Ishikawa (cell line): ENCODE measurements around the gene FAM135A.

Experiments
- CREB1 ChIP-seq: IDR thresholded peaks from 2 replicates; pipeline ENCODE4 v1.6.1; 2012; ENCODE audit warnings: low read depth
- EGR1 ChIP-seq: IDR thresholded peaks from 2 replicates; pipeline ENCODE4 v1.6.1; 2012
- RAD21 ChIP-seq: IDR thresholded peaks from 2 replicates; pipeline ENCODE4 v1.6.1; 2012; ENCODE audit warnings: low read depth
- TCF12 ChIP-seq: IDR thresholded peaks from 2 replicates; pipeline ENCODE4 v1.6.1; 2012; ENCODE audit warnings: low read depth
- TF ChIP-seq, protein P1 (sequence below): IDR thresholded peaks from 2 replicates; pipeline ENCODE4 v1.6.1; 2012; ENCODE audit warnings: low read depth, mild to moderate bottlenecking
- TF ChIP-seq, protein P2 (sequence below): IDR thresholded peaks from 2 replicates; pipeline ENCODE4 v1.6.1; 2012

- TF ChIP-seq EGR1 (no peak), RAD21 (no peak), TCF12 (no peak), CREB1 (no peak)
- TF ChIP-seq, protein P1, sequence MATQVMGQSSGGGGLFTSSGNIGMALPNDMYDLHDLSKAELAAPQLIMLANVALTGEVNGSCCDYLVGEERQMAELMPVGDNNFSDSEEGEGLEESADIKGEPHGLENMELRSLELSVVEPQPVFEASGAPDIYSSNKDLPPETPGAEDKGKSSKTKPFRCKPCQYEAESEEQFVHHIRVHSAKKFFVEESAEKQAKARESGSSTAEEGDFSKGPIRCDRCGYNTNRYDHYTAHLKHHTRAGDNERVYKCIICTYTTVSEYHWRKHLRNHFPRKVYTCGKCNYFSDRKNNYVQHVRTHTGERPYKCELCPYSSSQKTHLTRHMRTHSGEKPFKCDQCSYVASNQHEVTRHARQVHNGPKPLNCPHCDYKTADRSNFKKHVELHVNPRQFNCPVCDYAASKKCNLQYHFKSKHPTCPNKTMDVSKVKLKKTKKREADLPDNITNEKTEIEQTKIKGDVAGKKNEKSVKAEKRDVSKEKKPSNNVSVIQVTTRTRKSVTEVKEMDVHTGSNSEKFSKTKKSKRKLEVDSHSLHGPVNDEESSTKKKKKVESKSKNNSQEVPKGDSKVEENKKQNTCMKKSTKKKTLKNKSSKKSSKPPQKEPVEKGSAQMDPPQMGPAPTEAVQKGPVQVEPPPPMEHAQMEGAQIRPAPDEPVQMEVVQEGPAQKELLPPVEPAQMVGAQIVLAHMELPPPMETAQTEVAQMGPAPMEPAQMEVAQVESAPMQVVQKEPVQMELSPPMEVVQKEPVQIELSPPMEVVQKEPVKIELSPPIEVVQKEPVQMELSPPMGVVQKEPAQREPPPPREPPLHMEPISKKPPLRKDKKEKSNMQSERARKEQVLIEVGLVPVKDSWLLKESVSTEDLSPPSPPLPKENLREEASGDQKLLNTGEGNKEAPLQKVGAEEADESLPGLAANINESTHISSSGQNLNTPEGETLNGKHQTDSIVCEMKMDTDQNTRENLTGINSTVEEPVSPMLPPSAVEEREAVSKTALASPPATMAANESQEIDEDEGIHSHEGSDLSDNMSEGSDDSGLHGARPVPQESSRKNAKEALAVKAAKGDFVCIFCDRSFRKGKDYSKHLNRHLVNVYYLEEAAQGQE = no peak
- TF ChIP-seq, protein P2, sequence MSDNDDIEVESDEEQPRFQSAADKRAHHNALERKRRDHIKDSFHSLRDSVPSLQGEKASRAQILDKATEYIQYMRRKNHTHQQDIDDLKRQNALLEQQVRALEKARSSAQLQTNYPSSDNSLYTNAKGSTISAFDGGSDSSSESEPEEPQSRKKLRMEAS = no peak
These were observed 23.2 kb upstream of the FAM135A start for GRCh38 chr6:70390067-70390466.
